OCI-LY7 (cell line): ENCODE data around the gene RNASET2. TPM values are rescaled to one million over a fixed set of nuclear protein-coding genes. Genes with fewer than 3 reads are reported as not detected.

ENCODE experiments used
- BruUV-seq: library from RNA; stranded (reverse); fragments of 400-500 nt; replicated peaks from 2 replicates; lab custom pipeline; 2021; lab: Mats Ljungman, UMichigan
- CTCF ChIA-PET: fragments of 300-600 bp; sonication (Branson Sonifier 250); formaldehyde crosslinking; loops from one replicate; lab custom pipeline; 2022; ENCODE audit warnings: antibody characterized with exemption; ENCODE audit not compliant: unreplicated experiment; lab: Charles Lee
- POLR2A ChIA-PET: fragments of 300-600 bp; sonication (Branson Sonifier 250); formaldehyde crosslinking; loops from one replicate; lab custom pipeline; 2022; ENCODE audit warnings: antibody characterized with exemption; lab: Charles Lee
- DNase-seq: peaks from one replicate; pipeline ENCODE4 v3.0.0-alpha.2; 2015; ENCODE audit warnings: low spot score
- H2AFZ ChIP-seq: fragments of 200-600 bp; sonication (generic), shearing (Covaris generic); 2 replicates; pipeline ENCODE4 v1.6.1; 2014; ENCODE audit warnings: mild to moderate bottlenecking, antibody characterized with exemption, low read length, moderate library complexity
- H3K27ac ChIP-seq: fragments of 200-600 bp; sonication (generic); 2 replicates; pipeline ENCODE4 v1.5.1; 2014; ENCODE audit warnings: mixed run types, low read depth, mild to moderate bottlenecking, moderate library complexity, low read length, inconsistent platforms; ENCODE audit not compliant: poor library complexity, severe bottlenecking
- H3K36me3 ChIP-seq: fragments of 200-600 bp; sonication (generic); 2 replicates; pipeline ENCODE4 v1.6.1; 2014; ENCODE audit warnings: mild to moderate bottlenecking, antibody characterized with exemption, low read length, moderate library complexity, mixed read lengths; ENCODE audit not compliant: insufficient read depth
- H3K4me1 ChIP-seq: fragments of 200-600 bp; sonication (generic); 2 replicates; pipeline ENCODE4 v1.5.1; 2014; ENCODE audit warnings: mild to moderate bottlenecking, low read length; ENCODE audit not compliant: insufficient read depth, poor library complexity, severe bottlenecking
- H3K4me2 ChIP-seq: fragments of 200-600 bp; sonication (generic); 2 replicates; pipeline ENCODE4 v1.6.1; 2014; ENCODE audit warnings: mild to moderate bottlenecking, low read length
- H3K4me3 ChIP-seq: fragments of 200-600 bp; sonication (generic); 2 replicates; pipeline ENCODE4 v1.5.1; 2014; ENCODE audit warnings: mild to moderate bottlenecking, low read depth, low read length; ENCODE audit not compliant: poor library complexity, severe bottlenecking
- H3K79me2 ChIP-seq: fragments of 200-600 bp; sonication (generic); 2 replicates; pipeline ENCODE4 v1.6.1; 2016; ENCODE audit warnings: low read depth, mild to moderate bottlenecking, low read length, moderate library complexity, mixed read lengths; ENCODE audit not compliant: insufficient read depth
- H3K9me2 ChIP-seq: fragments of 200-600 bp; sonication (generic); 2 replicates; pipeline ENCODE4 v1.6.1; 2016; ENCODE audit warnings: mild to moderate bottlenecking, low read length, mixed read lengths; ENCODE audit not compliant: insufficient read depth
- H3K9me3 ChIP-seq: fragments of 200-600 bp; sonication (generic); 2 replicates; pipeline ENCODE4 v1.6.1; 2014; ENCODE audit warnings: mild to moderate bottlenecking, mixed run types, low read length, mixed read lengths
- H4K20me1 ChIP-seq: fragments of 200-600 bp; sonication (generic); 2 replicates; pipeline ENCODE4 v1.6.1; 2014; ENCODE audit warnings: mild to moderate bottlenecking, antibody characterized with exemption, low read length, moderate library complexity, mixed read lengths; ENCODE audit not compliant: insufficient read depth
- EZH2phosphoT487 ChIP-seq: fragments of 200-600 bp; sonication (generic); IDR thresholded peaks from 2 replicates; pipeline ENCODE4 v1.6.1; 2018; ENCODE audit warnings: low read depth, borderline replicate concordance, mild to moderate bottlenecking, mixed run types, antibody characterized with exemption, low read length, moderate library complexity, mixed read lengths
- intact Hi-C: fragments of 100-400 bp; cut with micrococcal nuclease; formaldehyde crosslinking; loops from one replicate; pipeline ENCODE4 v1.10.0; 2022; ENCODE audit not compliant: unreplicated experiment
- total RNA-seq, 2 experiments: library from RNA; depleted of rRNA in 1 of 2; stranded (reverse); fragments of >200 nt in 1 of 2; shearing (Covaris generic) in 1 of 2; gene quantifications; 2 replicates each; pipeline ENCODE4 v1.2.3, GENCODE V29; 2014 to 2022
- TF ChIP-seq, protein P1 (sequence below): fragments of 200-600 bp; sonication (generic); conservative IDR thresholded peaks from 2 replicates; pipeline ENCODE4 v1.5.1; 2014; ENCODE audit warnings: mild to moderate bottlenecking, antibody characterized with exemption, low read length, moderate library complexity, mixed read lengths

RNASET2 gene
- total RNA-seq, 2 experiments from 2014 or later, result 71.7 to 105 TPM

DNA sequence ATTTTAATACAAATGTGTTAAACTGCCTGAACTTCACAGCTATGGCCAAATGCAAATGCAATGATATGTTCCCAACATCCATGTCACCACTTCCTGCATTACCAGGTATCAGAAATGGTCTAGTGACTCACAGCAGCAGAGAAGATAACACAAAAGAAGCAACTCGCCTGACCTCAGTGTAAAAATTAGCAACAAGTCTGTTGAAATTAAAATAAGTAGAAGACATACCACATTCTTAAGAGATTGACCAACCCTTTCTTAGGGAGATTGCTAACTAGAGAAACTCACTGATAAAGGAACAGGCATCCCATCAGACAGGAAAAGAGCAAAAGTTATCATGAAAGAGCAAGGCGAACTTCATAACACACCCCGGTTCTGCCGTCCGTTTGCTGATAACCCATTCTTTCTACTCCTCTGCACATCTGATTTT is 45.1 kb downstream of the RNASET2 start:
- peak; percentile 16 for DNase-seq
- Histone ChIP-seq H3K9me3 (peaks cover 8% of the 10 kb centered on the region; the same call in 1 of the 2 replicates), H3K4me2 (0 out of 2 replicates have a peak overlapping the region, but pooled peaks have one; percentile 1), H3K9me2 (no peaks in the 10 kb centered on the region), H3K4me3 (no peak overlapping the region), H3K36me3 (no peaks in the 10 kb centered on the region), H3K4me1 (peaks cover 24% of the 10 kb centered on the region), H4K20me1 (no peaks in the 10 kb centered on the region), H2AFZ (no peak overlapping the region), H3K27ac (no peak overlapping the region), H3K79me2 (no peaks in the 10 kb centered on the region)
- BruUV-seq, result no TSS peak
- intact Hi-C loops, result no loop called here
- TF ChIP-seq, protein P1, sequence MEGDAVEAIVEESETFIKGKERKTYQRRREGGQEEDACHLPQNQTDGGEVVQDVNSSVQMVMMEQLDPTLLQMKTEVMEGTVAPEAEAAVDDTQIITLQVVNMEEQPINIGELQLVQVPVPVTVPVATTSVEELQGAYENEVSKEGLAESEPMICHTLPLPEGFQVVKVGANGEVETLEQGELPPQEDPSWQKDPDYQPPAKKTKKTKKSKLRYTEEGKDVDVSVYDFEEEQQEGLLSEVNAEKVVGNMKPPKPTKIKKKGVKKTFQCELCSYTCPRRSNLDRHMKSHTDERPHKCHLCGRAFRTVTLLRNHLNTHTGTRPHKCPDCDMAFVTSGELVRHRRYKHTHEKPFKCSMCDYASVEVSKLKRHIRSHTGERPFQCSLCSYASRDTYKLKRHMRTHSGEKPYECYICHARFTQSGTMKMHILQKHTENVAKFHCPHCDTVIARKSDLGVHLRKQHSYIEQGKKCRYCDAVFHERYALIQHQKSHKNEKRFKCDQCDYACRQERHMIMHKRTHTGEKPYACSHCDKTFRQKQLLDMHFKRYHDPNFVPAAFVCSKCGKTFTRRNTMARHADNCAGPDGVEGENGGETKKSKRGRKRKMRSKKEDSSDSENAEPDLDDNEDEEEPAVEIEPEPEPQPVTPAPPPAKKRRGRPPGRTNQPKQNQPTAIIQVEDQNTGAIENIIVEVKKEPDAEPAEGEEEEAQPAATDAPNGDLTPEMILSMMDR, result no peak
- CTCF ChIA-PET, result no interaction called here
- POLR2A ChIA-PET, result no interaction called here

DNA sequence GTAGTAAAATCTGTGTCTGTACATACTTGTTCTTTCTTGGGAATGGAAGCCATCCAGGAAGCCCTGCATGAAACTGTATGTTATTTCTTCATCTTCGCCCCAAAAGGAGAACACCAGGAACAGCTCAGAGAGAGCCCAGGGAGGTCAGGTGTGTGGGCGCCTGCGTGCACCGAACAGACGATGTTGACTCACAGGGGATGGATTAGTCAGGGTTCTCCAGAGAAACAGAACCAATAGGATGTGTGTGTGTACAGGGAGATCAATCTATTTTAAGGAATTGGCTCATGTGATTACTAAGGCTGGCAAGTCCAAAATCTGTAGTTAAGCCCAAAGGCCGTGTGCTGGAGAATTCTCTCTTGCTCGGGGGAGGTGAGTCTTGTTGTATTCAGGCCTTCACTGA is 45.7 kb downstream of the RNASET2 start:
- no TSS peak for BruUV-seq
- no peaks in the 10 kb centered on the region for H3K79me2 ChIP-seq
- H2AFZ ChIP-seq, result no peak overlapping the region
- TF ChIP-seq EZH2phosphoT487, result no peak
- intact Hi-C loops, result no loop called here
- POLR2A ChIA-PET, result no interaction called here
- H4K20me1 ChIP-seq, result no peaks in the 10 kb centered on the region
- no peaks in the 10 kb centered on the region for H3K9me2 ChIP-seq
- CTCF ChIA-PET, result interaction anchor here (1.2 kb wide), 1 partner anchor 16 kb away, joined by 3 read pairs; no protein-coding TSS in a partner anchor
- peaks cover 24% of the 10 kb centered on the region for H3K4me1 ChIP-seq
- no peaks in the 10 kb centered on the region for H3K36me3 ChIP-seq
- no peak overlapping the region for H3K27ac ChIP-seq
- H3K4me2 ChIP-seq, result no peak overlapping the region
- H3K9me3 ChIP-seq, result peaks cover 8% of the 10 kb centered on the region; the same call in 1 of the 2 replicates
- H3K4me3 ChIP-seq, result no peak overlapping the region
- no peak for DNase-seq

DNA sequence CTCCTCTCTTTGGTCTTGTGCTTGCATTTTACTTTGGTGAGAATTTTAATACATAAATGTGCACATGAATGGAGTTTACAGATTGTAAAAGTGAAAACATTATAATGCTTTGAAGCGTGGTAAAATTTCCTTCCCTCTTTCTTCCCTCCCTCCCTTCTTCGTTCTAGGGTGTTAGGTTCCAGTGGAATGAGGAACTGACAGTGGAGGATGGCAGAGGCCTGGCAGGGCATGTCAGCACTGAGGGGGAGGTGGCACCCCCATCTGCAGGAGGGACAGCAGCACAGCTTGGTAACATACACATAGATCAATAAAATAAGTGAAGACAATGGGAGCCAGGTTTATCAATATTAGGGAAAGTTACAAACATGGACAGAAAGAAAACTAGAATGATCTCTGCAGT is 47.5 kb downstream of the RNASET2 start:
- H3K9me2 ChIP-seq, result no peaks in the 10 kb centered on the region
- H3K9me3 ChIP-seq, result no peaks in the 10 kb centered on the region
- H2AFZ ChIP-seq, result no peak overlapping the region
- no peaks in the 10 kb centered on the region for H3K36me3 ChIP-seq
- H3K4me1 ChIP-seq, result peaks cover 24% of the 10 kb centered on the region
- H3K4me3 ChIP-seq, result no peak overlapping the region
- no peak overlapping the region for H3K27ac ChIP-seq
- intact Hi-C loops, result no loop called here
- no peak for TF ChIP-seq EZH2phosphoT487
- TF ChIP-seq, protein P1, result no peak
- POLR2A ChIA-PET, result no interaction called here
- no peaks in the 10 kb centered on the region for H4K20me1 ChIP-seq
- DNase-seq, result no peak
- no peak overlapping the region for H3K4me2 ChIP-seq
- no peaks in the 10 kb centered on the region for H3K79me2 ChIP-seq
- BruUV-seq, result no TSS peak
- CTCF ChIA-PET, result no interaction called here
